H54 (cell line): Measurements from ENCODE around the gene TTC39B.
A peak's percentile ranks its signal among the peaks of the same experiment; 100 is the strongest.

Experiments used
- DNase-seq: peaks from one replicate; pipeline ENCODE4 v3.0.0; 2011; ENCODE audit warnings: low spot score, mixed read lengths; ENCODE audit not compliant: insufficient read length
- FAIRE-seq: peaks from 3 replicates; lab custom pipeline; 2011; peaks lifted over from hg19 to GRCh38; lab: Jason Lieb, UNC
- POLR2A ChIP-seq: IDR thresholded peaks from 2 replicates; pipeline ENCODE4 v1.6.1; 2011; ENCODE audit warnings: low read depth, mild to moderate bottlenecking, low read length

The TTC39B gene

DNA sequence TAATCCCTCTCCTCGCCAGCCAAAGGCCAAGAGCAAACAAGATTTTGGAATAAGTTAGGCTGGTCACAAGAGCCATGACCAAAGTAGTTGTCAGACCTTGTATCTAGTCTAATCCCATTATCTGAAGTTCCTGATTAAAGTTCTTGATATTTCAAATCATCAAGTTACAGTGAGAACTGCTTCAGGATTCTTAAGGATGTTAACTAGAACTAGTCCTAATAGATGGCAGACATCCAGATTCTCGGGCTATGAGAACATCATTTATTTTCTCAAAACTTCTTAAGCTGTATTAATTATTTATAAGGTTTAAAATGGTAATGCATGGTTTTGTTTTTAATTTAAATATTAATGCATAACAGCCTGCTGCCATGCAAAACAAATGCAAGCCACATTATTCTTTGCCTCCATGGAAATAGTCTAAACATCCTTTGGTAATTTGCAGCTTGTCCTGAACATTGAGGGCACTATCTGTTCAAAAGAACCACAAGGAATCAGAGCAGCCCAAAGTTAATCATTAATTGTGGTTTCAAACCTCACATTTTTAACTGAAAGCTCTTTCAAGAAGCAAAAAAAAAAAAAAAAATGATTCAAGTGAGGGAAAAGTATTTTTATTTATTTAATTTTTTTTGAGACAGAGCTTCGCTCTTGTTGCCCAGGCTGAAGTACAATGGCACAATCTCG is 95.1 kb downstream of the TTC39B start:
- no peak for TF ChIP-seq POLR2A
- FAIRE-seq: peak; percentile 23

DNA sequence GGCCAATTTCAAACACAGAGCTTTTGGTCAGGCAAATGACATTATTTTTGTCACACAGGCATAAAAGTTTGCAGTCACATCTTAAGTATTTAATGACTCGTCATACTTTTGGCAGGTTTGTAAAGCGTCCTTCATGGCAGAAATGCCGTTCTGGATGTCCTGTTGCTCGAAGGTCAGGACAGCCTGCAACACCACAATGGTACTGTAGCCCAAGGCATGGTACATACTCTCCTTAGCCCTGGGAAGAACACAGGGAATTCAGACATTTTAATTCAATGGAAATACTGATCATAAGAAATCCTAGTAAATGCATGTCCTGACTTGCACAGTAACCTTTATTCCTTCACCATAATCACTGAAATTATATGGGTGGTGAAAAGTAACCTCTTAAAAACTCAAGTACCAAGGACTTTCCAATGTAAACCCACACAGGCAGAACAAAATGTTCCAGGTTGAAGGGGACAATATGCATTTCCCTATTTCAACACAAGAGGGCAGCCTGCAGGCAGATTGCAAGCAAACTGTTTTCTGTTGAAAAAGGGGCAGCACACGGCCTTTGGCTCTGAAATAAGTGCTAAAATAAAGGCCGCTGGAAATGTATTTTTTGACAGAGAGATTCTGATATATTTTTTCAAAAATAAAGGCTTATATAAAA is 95.7 kb downstream of the TTC39B start:
- FAIRE-seq: peak; percentile 96
- TF ChIP-seq POLR2A: no peak
- peak; percentile 26 for DNase-seq

More for the DNA sequence above, 95.1 kb downstream of the TTC39B start:
- DNase-seq: no peak

DNA sequence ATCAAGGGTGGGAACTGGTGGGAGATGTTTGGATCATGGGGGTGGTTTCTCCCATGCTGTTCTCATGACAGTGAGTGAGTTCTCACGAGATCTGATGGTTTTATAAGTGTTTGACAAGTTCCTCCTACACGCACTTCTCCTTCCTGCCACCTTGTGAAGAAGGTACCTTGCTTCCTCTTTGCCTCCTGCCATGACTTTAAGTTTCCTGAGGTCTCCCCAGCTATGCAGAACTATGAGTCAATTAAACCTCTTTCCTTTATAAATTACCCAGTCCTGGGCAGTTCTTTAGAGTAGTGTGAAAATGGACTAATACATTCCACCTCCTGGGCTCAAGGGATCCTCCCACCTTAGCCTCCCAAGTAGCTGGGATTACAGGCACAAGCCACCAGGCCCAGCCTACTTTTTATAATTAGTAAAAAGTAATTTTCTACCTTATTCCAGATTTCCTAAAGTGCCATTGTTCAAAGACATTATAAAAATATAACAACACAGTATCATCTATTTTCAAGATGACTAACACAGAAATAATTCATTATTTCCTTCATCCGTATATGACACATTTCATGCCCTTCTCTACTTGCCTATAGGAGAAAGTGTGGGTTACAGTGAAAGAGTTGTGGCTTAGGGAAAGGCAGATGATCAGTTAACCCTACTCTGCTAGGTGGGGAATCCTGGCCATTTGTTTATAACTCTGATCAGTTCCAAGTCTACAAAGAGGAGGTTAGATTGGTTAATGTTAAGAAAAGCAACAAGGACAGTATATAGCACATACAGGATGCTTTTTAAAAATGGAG is 99.9 kb downstream of the TTC39B start:
- FAIRE-seq (no peak), DNase-seq (no peak)
- no peak for TF ChIP-seq POLR2A

DNA sequence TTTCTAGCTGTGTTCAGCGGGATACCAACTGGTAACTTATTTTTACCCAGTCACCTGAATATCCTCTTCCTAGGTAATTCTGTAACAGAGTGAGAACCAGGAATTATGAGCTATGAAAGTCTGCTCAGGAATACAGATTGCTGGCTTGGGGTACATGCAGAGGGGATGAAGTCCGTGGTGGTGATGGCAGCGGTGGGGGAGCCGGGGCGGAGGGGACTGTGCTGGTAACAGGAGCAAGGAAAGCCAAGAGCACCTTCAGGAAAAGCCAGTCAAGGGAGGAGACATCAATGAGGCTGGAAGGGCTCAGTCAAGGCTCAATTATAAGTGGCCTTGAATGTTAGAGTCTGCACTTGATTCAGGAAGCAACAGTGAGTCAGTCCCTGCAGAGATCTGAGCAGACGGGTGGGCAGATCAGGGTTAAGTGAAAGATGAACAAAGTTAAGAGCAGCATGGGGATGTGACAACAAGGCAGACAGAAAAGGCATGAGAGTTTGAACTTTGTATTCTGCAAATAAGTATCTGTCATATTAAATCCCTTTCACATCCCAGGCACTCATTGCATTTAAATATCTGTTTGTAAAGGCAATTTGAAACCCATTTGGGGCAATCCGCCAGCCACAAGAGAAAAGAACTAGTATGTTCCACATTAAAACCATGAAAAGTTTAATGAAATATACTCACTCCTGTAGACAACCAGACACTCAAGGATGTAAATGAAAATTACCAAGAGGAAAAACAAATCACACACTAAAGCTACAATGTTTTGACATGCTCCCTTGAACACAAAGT is 101.2 kb downstream of the TTC39B start:
- FAIRE-seq (no peak), DNase-seq (no peak)
- no peak for TF ChIP-seq POLR2A

DNA sequence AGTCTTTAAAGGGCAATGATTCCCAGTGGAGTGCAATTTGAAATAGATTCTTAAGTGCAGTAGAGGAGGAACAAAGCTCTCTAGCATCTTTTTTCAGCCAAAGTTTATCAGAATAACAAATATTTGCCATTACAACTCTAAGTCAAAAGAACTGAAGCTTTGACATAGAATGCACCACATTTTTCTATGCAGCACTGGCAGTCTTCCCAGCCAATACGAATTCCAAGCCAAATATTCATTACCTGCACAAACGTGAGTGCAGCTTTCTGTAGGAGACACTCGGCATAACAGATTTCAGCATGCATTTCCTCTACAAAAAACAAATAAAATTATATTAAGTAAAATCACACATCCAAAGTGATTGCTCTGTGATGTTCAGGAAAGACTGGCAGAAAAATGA is 103.4 kb downstream of the TTC39B start:
- FAIRE-seq (no peak), DNase-seq (no peak)
- TF ChIP-seq POLR2A: no peak

- TF ChIP-seq POLR2A: no peak
- DNase-seq: no peak
- no peak for FAIRE-seq
These were observed 106.9 kb downstream of the TTC39B start for GRCh38 chr9:15200111-15200510.

GRCh38 chr9:15192856-15193255 is 114.2 kb downstream of the TTC39B start:
- DNase-seq (no peak), FAIRE-seq (no peak)
- TF ChIP-seq POLR2A: no peak

- no peak for TF ChIP-seq POLR2A
- DNase-seq: no peak
- FAIRE-seq: no peak
These were observed 115.6 kb downstream of the TTC39B start for GRCh38 chr9:15191378-15191777.

DNA sequence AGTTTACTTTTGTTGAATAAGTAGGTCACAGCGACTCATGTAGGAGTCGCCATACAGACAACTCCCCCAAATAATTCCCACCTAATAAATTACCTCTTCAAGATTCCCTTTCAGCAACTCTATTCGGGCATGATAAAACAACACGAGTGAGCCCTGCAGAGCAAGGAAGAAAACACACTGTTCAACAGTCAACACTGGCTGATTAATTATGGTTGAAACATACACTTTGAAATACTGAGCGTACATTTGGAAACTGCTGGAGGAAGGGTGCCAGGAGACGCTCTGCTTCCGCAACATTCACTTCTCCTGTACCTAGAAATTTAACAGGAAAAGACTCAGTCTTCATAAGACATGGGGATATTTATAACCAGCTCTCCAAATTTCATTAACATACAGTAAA is 117.5 kb downstream of the TTC39B start:
- DNase-seq (no peak), FAIRE-seq (no peak)
- no peak for TF ChIP-seq POLR2A

DNA sequence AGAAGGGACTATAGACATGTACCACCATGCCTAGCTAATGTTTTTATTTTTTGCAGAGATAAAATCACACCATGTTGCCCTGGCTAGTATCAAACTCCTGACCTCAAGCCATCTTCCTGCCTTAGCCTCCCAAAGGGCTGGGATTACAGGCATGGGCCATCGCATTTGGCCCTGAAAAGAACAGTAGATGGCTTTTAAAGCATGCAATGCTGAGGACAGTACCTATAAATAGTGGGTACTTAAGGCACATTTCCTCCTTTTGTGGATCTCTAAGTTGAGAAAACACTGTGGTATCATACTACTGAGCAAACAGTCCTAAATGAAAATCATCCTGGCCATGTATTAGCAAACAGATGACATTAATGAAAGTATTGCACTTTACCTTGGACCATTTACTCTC is 119.4 kb downstream of the TTC39B start:
- no peak for DNase-seq
- no peak for FAIRE-seq
- TF ChIP-seq POLR2A: no peak

DNA sequence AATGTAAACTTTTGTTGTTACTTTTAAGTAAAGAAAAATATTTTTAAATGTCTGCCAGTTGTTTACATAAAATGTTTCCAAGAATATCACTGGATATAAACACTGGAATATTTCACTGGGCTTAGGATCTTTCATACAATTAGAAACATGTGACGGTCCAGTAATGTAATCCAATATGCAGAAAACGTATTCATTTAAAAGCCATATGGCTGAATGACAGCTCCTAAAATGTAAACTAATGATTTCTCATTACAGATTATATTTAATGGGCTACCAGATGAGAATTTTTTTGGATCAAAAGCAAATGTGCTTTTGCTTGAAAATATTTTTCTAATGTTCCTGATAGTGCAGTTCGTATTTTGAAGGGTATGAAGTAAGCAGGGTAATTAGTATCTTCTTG is 124.3 kb downstream of the TTC39B start:
- FAIRE-seq (no peak), DNase-seq (no peak)
- no peak for TF ChIP-seq POLR2A

DNA sequence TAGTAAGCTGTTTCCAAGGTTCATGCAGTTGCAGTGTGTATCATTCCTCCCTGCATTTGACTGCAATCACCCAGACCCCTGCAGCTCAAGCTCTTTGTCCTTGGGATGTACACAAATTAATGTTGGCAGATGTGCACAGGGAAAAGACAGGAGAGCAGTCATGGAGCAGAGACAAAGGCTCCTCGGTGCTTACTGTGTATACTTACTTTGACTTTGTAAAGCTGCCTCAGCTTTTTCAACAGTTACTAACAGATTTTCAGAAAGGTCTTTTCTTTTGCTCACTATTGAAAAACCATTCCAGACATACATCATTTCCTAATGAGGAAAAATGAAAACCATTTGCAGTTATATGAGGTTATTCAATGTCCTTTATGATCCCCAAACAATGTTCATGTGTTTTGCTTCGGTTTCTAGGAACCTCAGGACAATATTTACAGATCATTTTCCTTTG is 124.9 kb downstream of the TTC39B start:
- TF ChIP-seq POLR2A: no peak
- DNase-seq (no peak), FAIRE-seq (no peak)

DNA sequence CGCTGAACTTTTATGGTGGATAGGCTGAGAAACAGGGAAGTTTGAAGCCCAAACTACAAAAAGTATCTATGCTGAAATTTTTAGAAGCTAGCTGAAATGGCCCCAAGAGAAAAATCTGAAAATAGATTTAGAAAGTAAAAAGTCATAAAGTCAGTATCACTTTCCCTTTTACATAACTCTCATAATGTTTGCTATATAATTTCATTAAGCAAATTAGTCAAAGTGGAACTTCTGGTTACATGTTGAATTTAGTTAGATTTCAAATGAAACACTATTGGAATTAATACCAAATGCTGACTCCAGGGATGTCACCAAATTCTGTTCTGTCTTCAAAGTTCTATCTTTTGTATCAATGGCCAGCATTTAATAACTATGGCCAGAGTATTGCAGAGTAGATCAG is 126.9 kb downstream of the TTC39B start:
- no peak for FAIRE-seq
- DNase-seq: no peak
- no peak for TF ChIP-seq POLR2A
